ENCODE results near the gene TPM1. TPM values are rescaled to one million over a fixed set of nuclear protein-coding genes. Genes with fewer than 3 reads are reported as not detected.
"Not testable (repeated sequence)": the region's sequence is repeated elsewhere in the genome, so short reads cannot be mapped to it uniquely, and the experiment has no call there.

Gene TPM1
- 96.0 TPM for polyA plus RNA-seq (2013)

- Histone ChIP-seq H3K36me3 (ENCODE audit: control insufficient read depth in 4 of 4, insufficient read depth in 4 of 4, low read length in 3 of 4) (no peaks in the 10 kb centered on the region), H3K27me3 (replicated peaks in 2 of 5; ENCODE audit: control insufficient read depth in 4 of 5, insufficient read depth in 5 of 5, low read length in 4 of 5) (peaks cover 20 to 76% (median 49%) of the 10 kb centered on the region in 5 experiments), H3K4me1 (ENCODE audit: control extremely low read depth in 1 of 4, control insufficient read depth in 4 of 4, insufficient read depth in 4 of 4, low read length in 3 of 4) (peaks cover 1 to 25% (median 23%) of the 10 kb centered on the region in 4 experiments), H3K27ac (ENCODE audit: insufficient read depth in 1 of 2, low read depth in 1 of 2, low read length in 2 of 2, poor library complexity in 1 of 2, severe bottlenecking in 2 of 2) (no peak within 1 kb of the TSS), H3K4me3 (ENCODE audit: control insufficient read depth in 1 of 7, extremely low read depth in 1 of 7, insufficient read depth in 4 of 7, low read depth in 2 of 7, low read length in 6 of 7) (peak within 1 kb of the TSS; percentile 11 to 72 (median 65)), H3K9me3 (ENCODE audit: control extremely low read depth in 1 of 5, control insufficient read depth in 4 of 5, insufficient read depth in 2 of 5, low read depth in 1 of 5, low read length in 4 of 5) (peaks cover 0 to 6% (median 2%) of the 10 kb centered on the region in 5 experiments)
- POLR2A ChIA-PET = no interaction called here
- CTCF ChIA-PET = interaction anchor here (13.2 kb wide), 1 partner anchor 49 kb away, joined by 213 read pairs; no protein-coding TSS in a partner anchor
- WGBS (ENCODE audit: insufficient coverage) = under 1% methylated on average over 72 of the region's 84 CpGs
- DNase-seq = peak in 2 of 3 donors; percentile 36 to 62
These were observed at the start of gene TPM1 for GRCh38 chr15:63041974-63042876. Gene TPM1 (plus strand): TSS chr15:63042747. CDS start chr15:63042830, 83 bp downstream.

GRCh38 chr15:62993066-62993465 is 49.5 kb upstream of the TPM1 start:
- ChIA-PET POLR2A (no interaction called here), CTCF (no interaction called here)
- 99% methylated on average over 6 of the region's 7 CpGs for WGBS (ENCODE audit: insufficient coverage)

GRCh38 chr15:62993632-62994031 is 48.9 kb upstream of the TPM1 start:
- H3K27ac ChIP-seq (ENCODE audit: insufficient read depth in 1 of 2, low read depth in 1 of 2, low read length in 2 of 2, poor library complexity in 1 of 2, severe bottlenecking in 2 of 2); DNase-seq; POLR2A ChIA-PET; H3K27me3 ChIP-seq (replicated peaks in 2 of 5; ENCODE audit: control insufficient read depth in 4 of 5, insufficient read depth in 5 of 5, low read length in 4 of 5); H3K36me3 ChIP-seq (ENCODE audit: control insufficient read depth in 4 of 4, insufficient read depth in 4 of 4, low read length in 3 of 4); H3K4me1 ChIP-seq (ENCODE audit: control extremely low read depth in 1 of 4, control insufficient read depth in 4 of 4, insufficient read depth in 4 of 4, low read length in 3 of 4); H3K4me3 ChIP-seq (ENCODE audit: control insufficient read depth in 1 of 7, extremely low read depth in 1 of 7, insufficient read depth in 4 of 7, low read depth in 2 of 7, low read length in 6 of 7); CTCF ChIA-PET; H3K9me3 ChIP-seq (ENCODE audit: control extremely low read depth in 1 of 5, control insufficient read depth in 4 of 5, insufficient read depth in 2 of 5, low read depth in 1 of 5, low read length in 4 of 5): not testable (repeated sequence)
- 93% methylated on average over 3 of the region's 4 CpGs for WGBS (ENCODE audit: insufficient coverage)

More at GRCh38 chr15:62993066-62993465, 49.5 kb upstream of the TPM1 start:
- H3K27ac ChIP-seq (ENCODE audit: insufficient read depth in 1 of 2, low read depth in 1 of 2, low read length in 2 of 2, poor library complexity in 1 of 2, severe bottlenecking in 2 of 2) = no peak overlapping the region
- no peaks in the 10 kb centered on the region for H3K27me3 ChIP-seq (replicated peaks in 2 of 5; ENCODE audit: control insufficient read depth in 4 of 5, insufficient read depth in 5 of 5, low read length in 4 of 5)
- no peaks in the 10 kb centered on the region for H3K4me1 ChIP-seq (ENCODE audit: control extremely low read depth in 1 of 4, control insufficient read depth in 4 of 4, insufficient read depth in 4 of 4, low read length in 3 of 4)
- no peaks in the 10 kb centered on the region for H3K9me3 ChIP-seq (ENCODE audit: control extremely low read depth in 1 of 5, control insufficient read depth in 4 of 5, insufficient read depth in 2 of 5, low read depth in 1 of 5, low read length in 4 of 5)
- no peak overlapping the region for H3K4me3 ChIP-seq (ENCODE audit: control insufficient read depth in 1 of 7, extremely low read depth in 1 of 7, insufficient read depth in 4 of 7, low read depth in 2 of 7, low read length in 6 of 7)
- H3K36me3 ChIP-seq (ENCODE audit: control insufficient read depth in 4 of 4, insufficient read depth in 4 of 4, low read length in 3 of 4) = no peaks in the 10 kb centered on the region
- no peak for DNase-seq

- CTCF ChIA-PET = no interaction called here
- Histone ChIP-seq H3K9me3 (ENCODE audit: control extremely low read depth in 1 of 5, control insufficient read depth in 4 of 5, insufficient read depth in 2 of 5, low read depth in 1 of 5, low read length in 4 of 5) (no peaks in the 10 kb centered on the region), H3K36me3 (ENCODE audit: control insufficient read depth in 4 of 4, insufficient read depth in 4 of 4, low read length in 3 of 4) (no peaks in the 10 kb centered on the region), H3K27me3 (replicated peaks in 2 of 5; ENCODE audit: control insufficient read depth in 4 of 5, insufficient read depth in 5 of 5, low read length in 4 of 5) (no peaks in the 10 kb centered on the region), H3K4me1 (ENCODE audit: control extremely low read depth in 1 of 4, control insufficient read depth in 4 of 4, insufficient read depth in 4 of 4, low read length in 3 of 4) (no peaks in the 10 kb centered on the region), H3K4me3 (ENCODE audit: control insufficient read depth in 1 of 7, extremely low read depth in 1 of 7, insufficient read depth in 4 of 7, low read depth in 2 of 7, low read length in 6 of 7) (no peak overlapping the region), H3K27ac (ENCODE audit: insufficient read depth in 1 of 2, low read depth in 1 of 2, low read length in 2 of 2, poor library complexity in 1 of 2, severe bottlenecking in 2 of 2) (no peak overlapping the region)
- no peak for DNase-seq
- 96% methylated on average over 4 of the region's 4 CpGs for WGBS (ENCODE audit: insufficient coverage)
- POLR2A ChIA-PET = interaction anchor here (0.7 kb wide), 1 partner anchor 87 kb away, joined by 3 read pairs; no protein-coding TSS in a partner anchor
These were observed 48.1 kb upstream of the TPM1 start for GRCh38 chr15:62994439-62994838.

- H3K27me3 ChIP-seq (replicated peaks in 2 of 5; ENCODE audit: control insufficient read depth in 4 of 5, insufficient read depth in 5 of 5, low read length in 4 of 5) = no peaks in the 10 kb centered on the region
- ChIA-PET POLR2A (interaction anchor here (0.7 kb wide), 1 partner anchor 88 kb away, joined by 3 read pairs; no protein-coding TSS in a partner anchor), CTCF (no interaction called here)
- H3K9me3 ChIP-seq (ENCODE audit: control extremely low read depth in 1 of 5, control insufficient read depth in 4 of 5, insufficient read depth in 2 of 5, low read depth in 1 of 5, low read length in 4 of 5) = no peaks in the 10 kb centered on the region
- H3K4me3 ChIP-seq (ENCODE audit: control insufficient read depth in 1 of 7, extremely low read depth in 1 of 7, insufficient read depth in 4 of 7, low read depth in 2 of 7, low read length in 6 of 7) = no peak overlapping the region
- 86% methylated on average over 1 of the region's 3 CpGs for WGBS (ENCODE audit: insufficient coverage)
- H3K27ac ChIP-seq (ENCODE audit: insufficient read depth in 1 of 2, low read depth in 1 of 2, low read length in 2 of 2, poor library complexity in 1 of 2, severe bottlenecking in 2 of 2) = no peak overlapping the region
- no peak for DNase-seq
- H3K4me1 ChIP-seq (ENCODE audit: control extremely low read depth in 1 of 4, control insufficient read depth in 4 of 4, insufficient read depth in 4 of 4, low read length in 3 of 4) = no peaks in the 10 kb centered on the region
- no peaks in the 10 kb centered on the region for H3K36me3 ChIP-seq (ENCODE audit: control insufficient read depth in 4 of 4, insufficient read depth in 4 of 4, low read length in 3 of 4)
These were observed 47.4 kb upstream of the TPM1 start for GRCh38 chr15:62994975-62995681.

- ChIA-PET POLR2A (no interaction called here), CTCF (no interaction called here)
- peaks cover 0 to 7% (median 0%) of the 10 kb centered on the region in 5 experiments for H3K27me3 ChIP-seq (replicated peaks in 2 of 5; ENCODE audit: control insufficient read depth in 4 of 5, insufficient read depth in 5 of 5, low read length in 4 of 5)
- no peak overlapping the region for H3K4me3 ChIP-seq (ENCODE audit: control insufficient read depth in 1 of 7, extremely low read depth in 1 of 7, insufficient read depth in 4 of 7, low read depth in 2 of 7, low read length in 6 of 7)
- H3K27ac ChIP-seq (ENCODE audit: insufficient read depth in 1 of 2, low read depth in 1 of 2, low read length in 2 of 2, poor library complexity in 1 of 2, severe bottlenecking in 2 of 2) = no peak overlapping the region
- 100% methylated on average over 2 of the region's 3 CpGs for WGBS (ENCODE audit: insufficient coverage)
- no peaks in the 10 kb centered on the region for H3K36me3 ChIP-seq (ENCODE audit: control insufficient read depth in 4 of 4, insufficient read depth in 4 of 4, low read length in 3 of 4)
- no peak for DNase-seq
- no peaks in the 10 kb centered on the region for H3K9me3 ChIP-seq (ENCODE audit: control extremely low read depth in 1 of 5, control insufficient read depth in 4 of 5, insufficient read depth in 2 of 5, low read depth in 1 of 5, low read length in 4 of 5)
- no peaks in the 10 kb centered on the region for H3K4me1 ChIP-seq (ENCODE audit: control extremely low read depth in 1 of 4, control insufficient read depth in 4 of 4, insufficient read depth in 4 of 4, low read length in 3 of 4)
These were observed 45.1 kb upstream of the TPM1 start for GRCh38 chr15:62997441-62997840.
